Mammary epithelial cell (primary cell): ENCODE results near the gene CRHBP.

Experiments
- CTCF ChIP-seq, 2 donors: IDR thresholded peaks in 1 of 2; conservative IDR thresholded peaks in 1 of 2; 2 replicates each; pipeline ENCODE4 v1.5.1; 2011 to 2012; ENCODE audit warnings: inconsistent platforms in 2 of 2, low read length in 2 of 2, mild to moderate bottlenecking in 2 of 2, control low read depth in 1 of 2, low read depth in 1 of 2; ENCODE audit not compliant: insufficient read depth in 1 of 2; ENCODE audit errors: extremely low read depth in 1 of 2
- EZH2 ChIP-seq: IDR thresholded peaks from 2 replicates; pipeline ENCODE4 v1.6.1; 2012; ENCODE audit warnings: low read length, inconsistent platforms, borderline replicate concordance

GRCh38 chr5:77010243-77010642, 57.4 kb downstream of the CRHBP start:
- TF ChIP-seq CTCF (conservative IDR thresholded peaks at IDR 0.05 in 1 of 2, IDR thresholded peaks at IDR 0.05 in 1 of 2; ENCODE audit: extremely low read depth in 1 of 2, insufficient read depth in 1 of 2, low read depth in 1 of 2, low read length in 2 of 2) (no peak), EZH2 (no peak)
